Immature natural killer cell (primary cell): Measurements from ENCODE around the gene IZUMO4. TPM values are rescaled to one million over a fixed set of nuclear protein-coding genes. Genes with fewer than 3 reads are reported as not detected.

Source experiments
- DNase-seq, 3 donors: peaks; one replicate each; pipeline ENCODE4 v3.0.0; 2022; ENCODE audit warnings: mixed read lengths in 1 of 3
- H3K27ac Mint-ChIP-seq, 6 donors: one replicate each; pipeline ENCODE4 v1.8.0; 2020; ENCODE audit warnings: mixed read lengths in 6 of 6, mild to moderate bottlenecking in 5 of 6, inconsistent platforms in 4 of 6, moderate library complexity in 3 of 6
- H3K27me3 Mint-ChIP-seq, 3 donors: one replicate each; pipeline ENCODE4 v1.8.0; 2020 to 2021; ENCODE audit warnings: low read depth in 3 of 3, mild to moderate bottlenecking in 3 of 3, mixed read lengths in 3 of 3, moderate library complexity in 3 of 3, inconsistent platforms in 1 of 3
- H3K36me3 Mint-ChIP-seq, 3 donors: one replicate each; pipeline ENCODE4 v1.8.0; 2020; ENCODE audit warnings: mixed read lengths in 3 of 3, inconsistent platforms in 2 of 3, mild to moderate bottlenecking in 2 of 3
- H3K4me1 Mint-ChIP-seq, 2 donors: one replicate each; pipeline ENCODE4 v1.8.0; 2020; ENCODE audit warnings: inconsistent platforms in 2 of 2, mild to moderate bottlenecking in 2 of 2, mixed read lengths in 2 of 2, moderate library complexity in 1 of 2
- H3K4me3 Mint-ChIP-seq, 5 donors: one replicate each; pipeline ENCODE4 v1.8.0; 2020; ENCODE audit warnings: mild to moderate bottlenecking in 5 of 5, mixed read lengths in 5 of 5, inconsistent platforms in 3 of 5, moderate library complexity in 3 of 5
- H3K9me3 Mint-ChIP-seq, 6 donors: one replicate each; pipeline ENCODE4 v1.8.0; 2020; ENCODE audit warnings: mild to moderate bottlenecking in 6 of 6, mixed read lengths in 6 of 6, inconsistent platforms in 4 of 6, moderate library complexity in 3 of 6
- polyA plus RNA-seq, 3 donors: library from polyadenylated mRNA; unstranded; fragments of 300-500 nt; fragmentation: Illumina TruSeq; gene quantifications; one replicate each; pipeline ENCODE4 v1.2.3, GENCODE V29; 2021

IZUMO4 gene
- polyA plus RNA-seq, 3 donors from 2014 or later: 0.42 TPM; not detected in 2

DNA sequence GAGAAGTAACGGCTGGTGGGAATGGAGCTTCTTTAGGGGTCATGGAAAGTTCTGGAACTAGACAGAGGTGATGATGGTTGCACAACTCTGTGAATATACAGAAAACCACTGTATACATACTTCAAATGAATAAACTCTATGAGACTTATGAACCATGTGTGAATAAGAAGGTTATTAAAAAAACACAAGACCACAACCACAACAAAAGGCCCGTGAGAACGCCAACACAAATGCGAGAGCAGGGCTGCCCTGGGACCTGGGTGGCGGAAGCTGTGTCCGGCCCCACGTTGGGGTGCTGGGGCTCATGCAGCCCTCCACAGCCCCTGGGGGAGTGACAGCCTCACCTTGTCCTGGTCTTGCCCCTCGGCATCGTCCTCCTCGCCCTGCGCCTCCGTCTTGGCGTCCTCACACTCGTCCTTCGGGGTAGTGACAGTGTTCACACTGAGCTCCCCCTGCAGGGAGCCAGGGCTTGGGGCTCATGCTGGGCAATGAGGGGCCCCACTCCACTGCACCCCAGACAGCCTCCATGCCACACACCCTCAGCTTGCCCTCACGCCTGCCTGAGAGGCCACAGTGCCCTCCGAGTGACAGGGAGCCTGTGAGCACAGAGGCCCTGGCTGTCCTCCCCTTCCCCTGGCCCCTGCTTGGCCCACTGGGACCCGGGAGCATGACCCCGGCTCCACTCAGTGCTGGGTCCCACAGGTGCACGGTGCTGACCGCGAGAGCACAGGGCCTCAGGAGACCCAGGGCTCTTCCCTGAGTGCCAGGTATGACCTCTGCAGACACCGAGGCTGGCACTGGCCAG lies 16.0 kb downstream of the IZUMO4 start:
- Mint-ChIP-seq H3K9me3 (no peaks in the 10 kb centered on the region), H3K36me3 (peaks cover 10 to 27% (median 19%) of the 10 kb centered on the region in 3 donors), H3K27me3 (peaks cover 0 to 4% (median 0%) of the 10 kb centered on the region in 3 donors), H3K4me3 (peak overlapping the region in 4 of 5 donors; percentile 18 to 63 (median 33)), H3K4me1 (peaks cover 15 to 17% of the 10 kb centered on the region in 2 donors), H3K27ac (peak overlapping the region; percentile 68 to 90 (median 84))
- DNase-seq: peak; percentile 56 to 63 (median 62)

DNA sequence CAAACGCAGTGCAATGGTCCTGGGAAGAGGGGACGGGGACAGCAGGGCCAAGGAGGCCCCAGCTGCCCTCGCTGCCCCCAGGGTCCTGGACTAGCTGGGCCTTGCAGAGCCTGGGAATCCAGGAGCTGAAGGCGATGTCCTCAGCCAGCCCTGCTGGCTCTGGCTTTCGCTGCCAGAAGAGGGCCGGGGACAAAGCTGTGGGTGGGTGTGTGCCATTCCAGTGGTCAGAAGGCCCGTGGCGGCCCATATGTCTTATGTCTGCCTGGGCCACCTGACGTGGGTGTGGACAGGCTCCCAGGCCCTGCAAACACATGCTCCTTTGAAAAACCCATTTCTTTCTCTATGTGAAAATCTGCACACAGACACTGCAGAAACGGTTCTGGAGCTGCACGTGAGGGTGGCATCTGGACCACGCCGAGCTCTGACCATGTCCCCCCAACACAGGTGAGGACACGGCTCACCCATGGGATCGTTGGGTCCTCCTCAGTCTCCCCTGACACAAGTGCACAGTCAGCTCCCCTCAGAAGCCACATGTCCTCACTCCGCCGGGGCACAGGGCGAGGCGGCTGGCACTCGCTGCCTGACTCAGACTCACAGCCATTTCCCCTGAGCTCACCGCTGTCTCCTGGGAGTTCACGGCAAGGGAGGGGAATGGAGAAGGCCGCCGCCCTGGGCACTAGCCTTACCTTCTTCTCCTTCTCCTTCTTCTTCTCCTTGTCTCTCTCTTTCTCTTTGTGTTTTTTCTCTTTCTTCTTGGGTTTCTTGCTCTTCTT lies 16.9 kb downstream of the IZUMO4 start:
- H3K27me3 Mint-ChIP-seq: peaks cover 0 to 4% (median 0%) of the 10 kb centered on the region in 3 donors
- peaks cover 5 to 25% (median 15%) of the 10 kb centered on the region in 3 donors for H3K36me3 Mint-ChIP-seq
- peak overlapping the region in 1 of 5 donors; percentile 4 for H3K4me3 Mint-ChIP-seq
- peak overlapping the region in 2 of 6 donors; percentile 6 to 11 for H3K27ac Mint-ChIP-seq
- no peak for DNase-seq
- peaks cover 15 to 17% of the 10 kb centered on the region in 2 donors for H3K4me1 Mint-ChIP-seq
- H3K9me3 Mint-ChIP-seq: no peaks in the 10 kb centered on the region

DNA sequence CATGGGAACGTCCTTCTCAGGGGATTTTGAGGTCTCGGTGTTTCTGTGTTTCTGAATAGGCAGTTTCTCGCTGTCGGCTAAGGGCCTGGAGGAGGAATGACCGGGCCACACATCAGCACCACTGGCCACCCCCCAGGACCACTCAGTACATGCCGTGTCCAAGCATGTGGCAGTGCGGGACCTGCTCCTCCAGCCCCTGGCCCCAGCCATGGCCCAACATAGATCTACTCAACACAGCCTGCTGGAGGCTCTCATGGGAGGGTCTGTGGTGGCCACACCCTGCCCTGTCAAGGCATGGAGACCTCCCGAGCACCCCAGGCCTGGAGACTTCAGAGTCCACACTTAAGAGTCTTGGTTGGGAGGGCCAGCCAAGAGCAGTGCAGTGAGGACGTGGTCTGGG lies 17.5 kb downstream of the IZUMO4 start:
- no peak for DNase-seq
- Mint-ChIP-seq H3K4me3 (peak overlapping the region in 1 of 5 donors; percentile 4), H3K36me3 (peaks cover 8 to 27% (median 19%) of the 10 kb centered on the region in 3 donors), H3K27ac (peak overlapping the region in 2 of 6 donors; percentile 6 to 11), H3K4me1 (peaks cover 15 to 17% of the 10 kb centered on the region in 2 donors), H3K27me3 (peaks cover 0 to 4% (median 0%) of the 10 kb centered on the region in 3 donors), H3K9me3 (no peaks in the 10 kb centered on the region)

DNA sequence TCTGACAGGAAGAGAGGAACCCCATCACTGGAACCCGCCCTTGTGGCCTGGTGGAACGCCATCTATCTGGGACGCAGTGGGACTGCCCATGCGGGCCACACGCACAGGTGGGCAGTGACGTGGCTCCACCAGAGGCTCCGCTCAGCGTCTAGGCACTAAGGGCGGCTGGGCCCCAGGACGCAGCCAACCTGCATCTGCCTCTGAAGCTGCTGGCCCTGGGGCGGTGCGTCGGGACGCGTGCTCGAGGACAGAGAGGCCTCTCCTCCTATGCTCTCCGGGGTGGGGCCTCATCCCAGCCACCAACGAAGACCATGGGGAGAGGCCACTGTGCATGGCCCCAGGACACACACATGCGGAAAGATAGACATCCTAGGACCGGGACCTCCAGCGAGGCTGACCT lies 18.1 kb downstream of the IZUMO4 start:
- H3K27ac Mint-ChIP-seq: no peak overlapping the region
- no peak for DNase-seq
- H3K4me1 Mint-ChIP-seq: peaks cover 15 to 17% of the 10 kb centered on the region in 2 donors
- H3K4me3 Mint-ChIP-seq: no peak overlapping the region
- no peaks in the 10 kb centered on the region for H3K9me3 Mint-ChIP-seq
- peaks cover 8 to 25% (median 19%) of the 10 kb centered on the region in 3 donors for H3K36me3 Mint-ChIP-seq
- H3K27me3 Mint-ChIP-seq: peaks cover 0 to 4% (median 0%) of the 10 kb centered on the region in 3 donors

DNA sequence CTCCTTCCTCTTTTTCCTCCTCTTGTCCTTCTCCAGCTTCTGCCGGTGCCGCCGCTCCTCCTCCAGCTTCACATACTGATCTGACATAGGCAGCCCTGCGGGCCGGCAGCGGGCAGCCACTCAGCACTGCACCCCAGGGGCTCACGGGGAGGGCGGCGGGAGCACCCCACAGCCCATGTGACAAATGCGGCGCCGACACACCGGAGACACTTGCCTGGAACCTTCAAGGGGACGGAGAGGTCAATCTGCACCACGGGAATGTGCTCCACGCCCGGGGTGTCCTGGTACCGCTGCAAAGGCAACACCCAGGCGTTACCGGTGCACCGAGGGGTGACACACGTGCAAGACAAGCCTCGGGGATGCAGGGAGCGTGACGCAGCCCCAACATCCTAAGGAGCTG lies 18.6 kb downstream of the IZUMO4 start:
- H3K4me1 Mint-ChIP-seq: peaks cover 15 to 17% of the 10 kb centered on the region in 2 donors
- DNase-seq: no peak
- peaks cover 8 to 25% (median 19%) of the 10 kb centered on the region in 3 donors for H3K36me3 Mint-ChIP-seq
- no peak overlapping the region for H3K4me3 Mint-ChIP-seq
- no peaks in the 10 kb centered on the region for H3K9me3 Mint-ChIP-seq
- H3K27me3 Mint-ChIP-seq: peaks cover 0 to 4% (median 0%) of the 10 kb centered on the region in 3 donors
- no peak overlapping the region for H3K27ac Mint-ChIP-seq

DNA sequence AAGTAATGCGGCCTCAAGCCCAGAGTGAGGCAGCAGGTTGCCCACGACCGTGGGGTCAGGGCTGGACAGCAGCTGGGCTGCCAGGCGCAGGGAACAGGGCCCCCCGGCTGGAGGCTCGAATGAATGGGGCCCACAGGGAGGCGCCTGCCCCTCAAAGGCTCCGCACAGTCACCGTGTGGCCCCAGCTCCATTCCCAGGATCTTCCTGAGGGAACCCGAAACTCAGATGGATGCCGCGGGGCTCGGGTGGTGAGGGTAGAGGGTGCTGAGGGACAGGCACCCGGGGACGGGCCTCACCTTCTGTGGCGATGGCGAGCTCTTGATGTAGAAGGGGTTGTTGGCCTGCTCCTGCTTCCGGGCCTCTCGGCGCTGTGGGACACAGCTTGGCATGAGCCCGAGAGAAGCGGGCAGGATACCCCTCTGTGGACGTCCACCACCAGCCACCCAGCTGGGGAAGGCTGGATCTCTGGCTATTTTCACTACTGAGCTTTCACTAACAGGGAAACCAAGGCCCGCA lies 19.3 kb downstream of the IZUMO4 start:
- DNase-seq: no peak
- H3K27me3 Mint-ChIP-seq: peaks cover 0 to 4% (median 0%) of the 10 kb centered on the region in 3 donors
- H3K27ac Mint-ChIP-seq: no peak overlapping the region
- no peak overlapping the region for H3K4me3 Mint-ChIP-seq
- no peaks in the 10 kb centered on the region for H3K9me3 Mint-ChIP-seq
- peaks cover 15 to 17% of the 10 kb centered on the region in 2 donors for H3K4me1 Mint-ChIP-seq
- H3K36me3 Mint-ChIP-seq: peaks cover 8 to 25% (median 19%) of the 10 kb centered on the region in 3 donors

DNA sequence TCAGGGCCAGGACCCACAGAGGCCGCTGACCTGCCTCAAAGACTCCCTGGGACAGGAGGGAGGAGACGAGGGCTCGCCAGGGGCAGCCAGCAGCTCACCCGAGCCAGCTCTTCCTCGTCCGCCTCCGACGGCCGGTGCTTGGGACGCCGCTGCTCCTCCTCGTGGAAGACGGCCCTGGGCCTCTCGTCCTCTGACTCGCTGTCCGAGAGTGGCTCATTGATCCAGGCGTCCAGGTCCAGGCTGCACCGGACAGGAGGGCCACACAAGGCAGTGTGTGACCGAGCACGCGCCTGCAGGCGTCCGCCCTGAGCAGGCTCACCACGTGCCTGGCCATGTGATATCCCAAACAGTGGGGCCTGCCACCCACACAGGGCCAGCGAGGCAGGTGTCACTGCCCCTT lies 19.8 kb downstream of the IZUMO4 start:
- no peak for DNase-seq
- Mint-ChIP-seq H3K36me3 (peaks cover 8 to 25% (median 19%) of the 10 kb centered on the region in 3 donors), H3K27ac (no peak overlapping the region), H3K27me3 (peaks cover 0 to 4% (median 0%) of the 10 kb centered on the region in 3 donors), H3K4me3 (no peak overlapping the region), H3K9me3 (no peaks in the 10 kb centered on the region), H3K4me1 (peaks cover 15 to 17% of the 10 kb centered on the region in 2 donors)

DNA sequence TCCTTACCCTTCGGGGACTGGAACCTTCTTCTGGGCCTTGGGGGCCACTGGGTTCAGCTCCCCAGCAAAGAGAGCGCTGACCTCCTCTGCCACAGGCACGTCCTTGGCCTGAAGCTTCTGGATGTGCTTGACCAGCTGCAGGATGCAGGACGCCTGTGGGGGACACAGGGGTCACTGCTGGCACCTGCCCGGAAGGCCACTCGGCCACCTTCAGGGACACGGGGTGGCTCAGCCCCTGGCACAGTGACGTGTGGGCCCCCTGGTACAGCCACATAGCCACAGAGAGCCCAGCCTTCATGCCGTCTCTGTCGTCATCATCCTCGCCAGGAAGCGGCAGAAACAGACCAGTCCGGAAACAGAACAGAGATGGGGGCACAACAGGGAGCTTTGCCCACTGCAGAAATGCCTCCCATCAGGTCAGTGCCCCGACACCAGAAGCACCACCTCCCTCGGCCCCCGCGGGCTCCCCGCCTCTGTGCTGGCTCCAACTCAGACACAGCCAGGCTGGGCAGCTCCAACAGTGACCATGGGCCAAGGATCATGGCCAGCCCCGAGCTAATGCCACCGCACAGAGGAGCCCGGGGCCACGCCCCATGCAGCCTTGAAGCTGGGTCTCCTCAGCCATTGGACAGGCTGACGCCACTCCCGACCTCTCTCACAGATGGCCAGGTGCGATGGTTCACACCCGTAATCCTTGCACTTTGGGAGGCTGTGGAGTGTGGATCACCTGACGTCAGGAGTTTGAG lies 20.7 kb downstream of the IZUMO4 start:
- no peaks in the 10 kb centered on the region for H3K27me3 Mint-ChIP-seq
- no peak overlapping the region for H3K27ac Mint-ChIP-seq
- H3K4me1 Mint-ChIP-seq: peaks cover 10 to 12% of the 10 kb centered on the region in 2 donors
- peaks cover 6 to 22% (median 17%) of the 10 kb centered on the region in 3 donors for H3K36me3 Mint-ChIP-seq
- DNase-seq: no peak
- H3K9me3 Mint-ChIP-seq: no peaks in the 10 kb centered on the region
- H3K4me3 Mint-ChIP-seq: no peak overlapping the region

DNA sequence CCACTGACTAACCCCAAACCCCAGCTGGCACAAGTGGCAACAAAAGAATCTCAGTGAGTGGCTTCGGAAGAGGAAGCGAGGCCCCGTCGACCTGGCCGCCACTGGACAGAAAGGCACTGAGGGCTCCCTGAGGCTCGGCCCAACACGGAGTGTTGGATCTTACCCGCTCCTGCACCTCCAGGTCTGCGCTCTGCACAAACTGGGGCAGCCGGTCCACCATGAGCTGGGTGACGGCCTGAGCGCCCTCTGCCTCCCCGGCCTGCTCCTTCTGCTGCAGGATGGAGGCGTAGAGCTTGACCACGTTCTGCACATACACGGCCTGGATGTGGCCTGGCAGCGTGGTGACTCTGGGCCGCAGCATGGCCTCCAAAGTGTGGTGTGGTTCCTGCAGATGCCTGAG lies 21.7 kb downstream of the IZUMO4 start:
- Mint-ChIP-seq H3K27me3 (no peaks in the 10 kb centered on the region), H3K36me3 (peaks cover 3 to 19% (median 14%) of the 10 kb centered on the region in 3 donors), H3K9me3 (no peaks in the 10 kb centered on the region), H3K4me3 (no peak overlapping the region), H3K27ac (no peak overlapping the region), H3K4me1 (peaks cover 5 to 6% of the 10 kb centered on the region in 2 donors)
- no peak for DNase-seq

DNA sequence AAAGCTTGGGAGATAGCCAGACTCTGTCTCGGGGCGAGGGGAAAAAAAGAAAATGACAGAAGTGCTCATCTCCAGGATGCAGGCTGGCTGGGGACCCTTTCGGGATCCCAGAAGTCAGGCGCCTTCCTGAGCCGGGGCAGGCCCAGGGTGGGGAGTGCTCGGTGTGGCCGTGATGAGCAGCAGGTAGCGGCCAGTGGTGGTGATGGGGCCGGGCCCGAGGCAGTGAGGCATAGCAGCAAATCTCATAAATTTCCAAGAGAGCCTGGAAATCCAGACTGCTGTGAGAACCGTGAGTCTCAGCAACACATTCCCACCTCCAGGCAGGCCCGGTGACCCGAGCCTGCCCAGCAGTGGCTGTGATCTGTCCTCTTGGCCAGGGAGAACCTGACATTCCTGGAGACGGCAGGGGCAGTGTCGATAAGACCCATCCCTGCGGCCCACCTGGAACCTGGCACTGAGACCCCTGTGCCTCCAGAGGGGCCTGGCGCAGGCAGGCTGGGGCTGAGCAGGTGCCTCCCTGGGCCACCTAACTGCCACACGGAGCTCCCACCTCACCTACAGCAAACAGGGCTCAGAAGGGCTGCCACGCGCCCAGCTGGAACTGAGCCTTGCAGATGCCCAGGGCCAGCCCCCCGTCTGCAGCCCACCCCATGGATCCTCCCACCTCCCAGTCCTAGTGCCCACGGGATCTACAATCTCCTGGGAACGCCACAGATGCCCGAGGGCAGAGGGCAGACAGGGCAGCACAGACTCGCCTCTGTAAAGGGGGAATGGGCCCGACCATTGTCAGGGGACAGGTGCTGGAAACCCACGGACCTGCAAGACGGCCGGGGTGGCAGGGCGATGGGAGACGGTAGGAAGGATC lies 23.4 kb downstream of the IZUMO4 start:
- H3K4me3 Mint-ChIP-seq: no peak overlapping the region
- H3K27ac Mint-ChIP-seq: no peak overlapping the region
- DNase-seq: no peak
- no peaks in the 10 kb centered on the region for H3K9me3 Mint-ChIP-seq
- H3K36me3 Mint-ChIP-seq: peaks cover 3 to 12% (median 7%) of the 10 kb centered on the region in 3 donors
- H3K27me3 Mint-ChIP-seq: no peaks in the 10 kb centered on the region
- no peaks in the 10 kb centered on the region for H3K4me1 Mint-ChIP-seq

DNA sequence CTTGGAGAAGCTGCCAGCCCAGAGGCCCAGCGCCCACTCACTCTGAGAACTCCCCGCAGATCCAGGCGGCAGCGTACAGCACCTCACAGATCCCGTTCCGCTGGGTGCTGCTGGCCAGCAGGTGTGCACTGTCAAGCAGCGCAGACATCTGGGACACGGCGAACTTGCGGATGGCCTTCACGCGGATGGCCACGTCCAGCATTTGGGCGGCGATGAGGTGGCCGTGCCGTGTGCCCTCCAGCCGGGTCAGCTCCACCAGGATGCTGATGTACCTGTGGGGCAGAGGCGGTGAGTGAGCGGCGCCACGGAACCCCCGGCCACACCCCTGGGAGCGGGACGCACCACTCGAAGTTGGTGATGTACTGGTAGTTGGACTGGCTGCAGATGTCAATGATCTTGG lies 24.1 kb downstream of the IZUMO4 start:
- Mint-ChIP-seq H3K9me3 (no peaks in the 10 kb centered on the region), H3K27me3 (no peaks in the 10 kb centered on the region), H3K36me3 (peaks cover 3 to 8% (median 5%) of the 10 kb centered on the region in 3 donors), H3K4me3 (no peak overlapping the region), H3K4me1 (no peaks in the 10 kb centered on the region), H3K27ac (no peak overlapping the region)
- no peak for DNase-seq

DNA sequence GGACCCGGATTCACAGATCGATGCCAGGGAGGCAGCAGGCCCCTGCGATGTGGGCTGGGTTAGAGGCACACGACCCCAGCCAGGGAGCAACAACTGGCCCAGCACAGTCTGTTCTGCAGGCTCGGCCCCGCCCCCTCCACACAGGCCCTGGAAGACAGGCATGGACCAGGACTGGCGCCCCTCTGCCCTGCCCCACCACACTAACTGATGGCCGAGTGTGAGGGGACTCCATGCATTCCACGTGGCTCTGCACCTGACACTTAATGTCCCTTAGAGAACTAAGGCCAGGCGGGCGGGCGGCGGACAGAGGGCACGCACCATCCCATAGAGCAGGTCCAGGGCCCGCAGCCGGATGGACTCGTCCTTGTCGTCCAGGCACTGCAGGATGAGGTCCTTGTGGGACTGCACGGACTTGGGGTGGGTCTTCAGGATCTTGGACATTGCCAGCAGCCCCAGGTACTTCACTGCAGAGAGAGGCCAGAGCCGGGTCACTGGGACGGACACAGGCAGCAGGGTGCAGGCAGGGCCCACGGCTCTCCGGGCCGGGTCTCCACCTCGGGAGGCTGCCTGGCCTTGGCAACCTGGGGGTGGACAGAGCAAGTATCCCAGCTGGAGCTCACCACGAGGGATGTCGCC lies 24.8 kb downstream of the IZUMO4 start:
- Mint-ChIP-seq H3K27me3 (no peaks in the 10 kb centered on the region), H3K4me1 (no peaks in the 10 kb centered on the region), H3K36me3 (peaks cover 3 to 8% (median 5%) of the 10 kb centered on the region in 3 donors)

More for the DNA sequence above, 24.8 kb downstream of the IZUMO4 start:
- Mint-ChIP-seq H3K27ac (no peak overlapping the region), H3K4me3 (no peak overlapping the region), H3K9me3 (no peaks in the 10 kb centered on the region)
- no peak for DNase-seq
